GM23248 (cell line): ENCODE measurements around the gene ACSS2.

Experiments
- EZH2 ChIP-seq: fragments of 200-600 bp; sonication (generic); IDR thresholded peaks from 2 replicates; pipeline ENCODE4 v1.6.1; 2018; ENCODE audit warnings: antibody characterized with exemption, mild to moderate bottlenecking; ENCODE audit not compliant: insufficient read depth, poor library complexity, severe bottlenecking
- EZH2phosphoT487 ChIP-seq: fragments of 200-600 bp; sonication (generic); IDR thresholded peaks from 2 replicates; pipeline ENCODE4 v1.6.1; 2018; ENCODE audit warnings: antibody characterized with exemption, moderate library complexity, mild to moderate bottlenecking, low read depth; ENCODE audit not compliant: insufficient read depth

DNA sequence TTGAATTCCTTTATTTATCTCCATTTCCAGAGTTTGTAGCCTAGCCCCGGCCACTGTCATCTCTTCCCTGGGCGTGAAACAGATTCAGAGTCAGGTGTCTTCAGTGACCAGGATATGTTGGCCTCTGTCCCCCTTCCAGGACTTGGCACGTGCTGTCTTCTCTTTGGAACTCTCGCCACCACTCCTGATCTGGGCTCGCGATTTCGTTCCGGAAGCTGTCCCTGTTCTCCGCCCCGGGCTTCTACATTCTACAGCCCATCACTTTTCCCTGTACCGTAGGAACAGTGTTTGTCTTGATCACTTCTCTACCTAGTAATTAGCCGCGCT lies 78.5 kb downstream of the ACSS2 start:
- no peak for TF ChIP-seq EZH2
- no peak for TF ChIP-seq EZH2phosphoT487
